Jurkat, Clone E6-1 (cell line): Measurements from ENCODE around the gene ABHD17C.

Experiments used
- DNase-seq: peaks from one replicate; pipeline ENCODE4 v3.0.0-alpha.2; 2011; ENCODE audit warnings: low read depth, low spot score
- H3K4me3 ChIP-seq: 2 replicates; pipeline ENCODE4 v1.5.1; 2011; ENCODE audit warnings: mild to moderate bottlenecking, low read length, control low read depth, moderate library complexity

Gene ABHD17C

GRCh38 chr15:80684697-80685096, 10.4 kb upstream of the ABHD17C start:
- no peak for DNase-seq
- H3K4me3 ChIP-seq: no peak overlapping the region

- no peak overlapping the region for H3K4me3 ChIP-seq
These were observed 9.5 kb upstream of the ABHD17C start for GRCh38 chr15:80685628-80686027.

GRCh38 chr15:80689294-80689693, 5.8 kb upstream of the ABHD17C start:
- no peak for DNase-seq
- no peak overlapping the region for H3K4me3 ChIP-seq

More at GRCh38 chr15:80685628-80686027, 9.5 kb upstream of the ABHD17C start:
- no peak for DNase-seq

- DNase-seq: no peak
- H3K4me3 ChIP-seq: no peak overlapping the region
These were observed 5.4 kb upstream of the ABHD17C start for GRCh38 chr15:80689716-80690115.

GRCh38 chr15:80691575-80691974, 3.5 kb upstream of the ABHD17C start:
- no peak overlapping the region for H3K4me3 ChIP-seq
- DNase-seq: no peak

GRCh38 chr15:80693682-80694610, 1.2 kb upstream of the ABHD17C start:
- DNase-seq: no peak
- peak overlapping the region; percentile 51 for H3K4me3 ChIP-seq

GRCh38 chr15:80694611-80695098, 455 bp upstream of the ABHD17C start:
- DNase-seq: no peak
- H3K4me3 ChIP-seq: peak overlapping the region; percentile 51

- no peak for DNase-seq
- peak overlapping the region; percentile 57 for H3K4me3 ChIP-seq
These were observed 976 bp downstream of the ABHD17C start for GRCh38 chr15:80695911-80696661.

- DNase-seq: no peak
- no peak overlapping the region for H3K4me3 ChIP-seq
These were observed 2.1 kb downstream of the ABHD17C start for GRCh38 chr15:80697075-80697685.

GRCh38 chr15:80698676-80699075, 3.6 kb downstream of the ABHD17C start:
- no peak for DNase-seq
- no peak overlapping the region for H3K4me3 ChIP-seq

- no peak for DNase-seq
- no peak overlapping the region for H3K4me3 ChIP-seq
These were observed 4.9 kb downstream of the ABHD17C start for GRCh38 chr15:80699981-80700380.

- no peak overlapping the region for H3K4me3 ChIP-seq
- no peak for DNase-seq
These were observed 6.7 kb downstream of the ABHD17C start for GRCh38 chr15:80701676-80702311.

- no peak for DNase-seq
- no peak overlapping the region for H3K4me3 ChIP-seq
These were observed 8.0 kb downstream of the ABHD17C start for GRCh38 chr15:80703081-80703480.

GRCh38 chr15:80703965-80704364, 8.9 kb downstream of the ABHD17C start:
- DNase-seq: no peak
- no peak overlapping the region for H3K4me3 ChIP-seq

- no peak for DNase-seq
- H3K4me3 ChIP-seq: no peak overlapping the region
These were observed 11.1 kb downstream of the ABHD17C start for GRCh38 chr15:80706161-80706560.

GRCh38 chr15:80709542-80709941, 14.4 kb downstream of the ABHD17C start:
- no peak for DNase-seq
- no peak overlapping the region for H3K4me3 ChIP-seq

- DNase-seq: no peak
- no peak overlapping the region for H3K4me3 ChIP-seq
These were observed 15.8 kb downstream of the ABHD17C start for GRCh38 chr15:80710635-80711554.

- DNase-seq: no peak
- H3K4me3 ChIP-seq: no peak overlapping the region
These were observed 16.8 kb downstream of the ABHD17C start for GRCh38 chr15:80711886-80712285.
